Ovary (tissue), 9 donors: ENCODE data around the gene ACE. TPM values are rescaled to one million over a fixed set of nuclear protein-coding genes. Genes with fewer than 3 reads are reported as not detected.

Experiments
- DNase-seq, 5 donors: peaks; one replicate each; pipeline ENCODE4 v3.0.0-alpha.2; 2019 to 2020
- H3K27ac ChIP-seq, 2 donors: fragments of 200-600 bp; one replicate each; pipeline versions ENCODE4 v1.5.1 to v1.8.0; 2019 to 2022
- H3K27me3 ChIP-seq: fragments of 200-600 bp; one replicate; pipeline ENCODE4 v1.8.0; 2022
- H3K36me3 ChIP-seq: fragments of 200-600 bp; sonication (generic); one replicate; pipeline ENCODE4 v1.5.1; 2019
- H3K4me1 ChIP-seq: one replicate; pipeline ENCODE4 v1.8.1; 2013; ENCODE audit warnings: mild to moderate bottlenecking, moderate library complexity; ENCODE audit not compliant: insufficient read depth
- H3K4me3 ChIP-seq: fragments of 200-600 bp; sonication (generic); one replicate; pipeline ENCODE4 v1.5.1; 2017
- H3K9me3 ChIP-seq, 2 donors: fragments of 200-600 bp in 1 of 2; sonication (generic) in 1 of 2; one replicate each; pipeline versions ENCODE4 v1.5.1 to v1.8.1; 2013 to 2019; ENCODE audit warnings: mild to moderate bottlenecking in 1 of 2, moderate library complexity in 1 of 2
- CTCF ChIP-seq, 3 donors: fragments of 450-650 bp in 2 of 3; fragments of 200-600 bp in 1 of 3; IDR thresholded peaks; one replicate each; pipeline versions ENCODE4 v1.5.1 to v1.8.0; 2016 to 2022; ENCODE audit warnings: antibody characterized with exemption in 3 of 3, mild to moderate bottlenecking in 1 of 3
- EP300 ChIP-seq: sonication (generic); formaldehyde crosslinking; IDR thresholded peaks from one replicate; pipeline ENCODE4 v1.6.1; 2017; ENCODE audit warnings: antibody characterized with exemption
- POLR2A ChIP-seq: fragments of 450-650 bp; IDR thresholded peaks from one replicate; pipeline ENCODE4 v1.6.1; 2017; ENCODE audit warnings: antibody characterized with exemption, mild to moderate bottlenecking, moderate library complexity
- WGBS, 3 donors: extraction: QIAGEN DNeasy Blood & Tissue Kit in 1 of 3; methylation state at CpG; one replicate each; pipeline versions ENCODE4 v1.1.5 to v1.1.7; 2013 to 2017; 5-methylcytosine and 5-hydroxymethylcytosine counted together
- intact Hi-C, 4 donors: fragments of 100-400 bp; cut with DNase I; formaldehyde crosslinking; loops; one replicate each; pipeline versions ENCODE4 v1.11.0 to v1.15.1; 2022 to 2023
- polyA plus RNA-seq, 2 donors: library from polyadenylated mRNA; stranded (reverse); fragments of 200-250 nt in 1 of 2; fragments of 350-450 nt in 1 of 2; fragmentation: Illumina TruSeq in 1 of 2; extraction: RNeasy Lipid Tissue Mini Kit (QIAGEN cat#74804) in 1 of 2; gene quantifications; one replicate each; pipeline ENCODE4 v1.2.3, GENCODE V29; 2013 to 2014
- total RNA-seq, 7 donors: library from RNA; depleted of rRNA in 2 of 7; stranded (reverse); fragments of >200 nt in 2 of 7; fragmentation: NEBNext Ultra II Directional in 3 of 7; extraction: Animal tissue kit (Norgen Biotek cat#: 25700) in 3 of 7; gene quantifications; one replicate each; pipeline versions ENCODE4 v1.1.0 to v1.2.4, GENCODE V29; 2016 to 2023
- donor health status: DM: no; HTN: no; CAD: no; lungs with moderate emphysema.
- donor health status: DM: no; HTN: no; CAD: no.
- donor health status: Bipolar disorder and iron deficiency.
- donor health status: DM: yes; HTN: yes; CAD: no.
- donor health status: DM: no; HTN: no; CAD: no.
- donor health status: DM: yes; HTN: yes; CAD: no.

Gene ACE
- total and polyA plus RNA-seq, 9 donors, result 2.9 to 8.1 (median 5.1) TPM

DNA sequence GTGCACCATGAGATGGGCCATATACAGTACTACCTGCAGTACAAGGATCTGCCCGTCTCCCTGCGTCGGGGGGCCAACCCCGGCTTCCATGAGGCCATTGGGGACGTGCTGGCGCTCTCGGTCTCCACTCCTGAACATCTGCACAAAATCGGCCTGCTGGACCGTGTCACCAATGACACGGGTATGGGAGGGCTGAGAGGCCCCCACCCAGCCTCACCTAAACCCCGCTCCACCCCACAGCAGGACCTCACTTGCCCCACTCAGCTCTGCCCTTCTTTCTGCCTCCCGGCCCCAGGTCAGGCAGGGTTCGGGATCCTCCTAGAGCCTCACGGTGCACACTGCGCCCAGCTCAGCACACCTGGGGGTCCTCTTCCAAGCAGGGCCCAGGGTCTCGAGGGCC is 5.6 kb downstream of the ACE start:
- Histone ChIP-seq H3K4me3 (no peak overlapping the region), H3K9me3 (no peaks in the 10 kb centered on the region), H3K27me3 (no peaks in the 10 kb centered on the region), H3K27ac (no peak overlapping the region), H3K36me3 (no peaks in the 10 kb centered on the region), H3K4me1 (peaks cover 5% of the 10 kb centered on the region)
- intact Hi-C loops, result no loop called here
- TF ChIP-seq CTCF (IDR thresholded peaks at IDR 0.05) (no peak), POLR2A (no peak), EP300 (no peak)
- 87 to 92% (median 89%) methylated on average over 16 of the region's 16 CpGs for WGBS, 3 donors
- DNase-seq, result no peak

DNA sequence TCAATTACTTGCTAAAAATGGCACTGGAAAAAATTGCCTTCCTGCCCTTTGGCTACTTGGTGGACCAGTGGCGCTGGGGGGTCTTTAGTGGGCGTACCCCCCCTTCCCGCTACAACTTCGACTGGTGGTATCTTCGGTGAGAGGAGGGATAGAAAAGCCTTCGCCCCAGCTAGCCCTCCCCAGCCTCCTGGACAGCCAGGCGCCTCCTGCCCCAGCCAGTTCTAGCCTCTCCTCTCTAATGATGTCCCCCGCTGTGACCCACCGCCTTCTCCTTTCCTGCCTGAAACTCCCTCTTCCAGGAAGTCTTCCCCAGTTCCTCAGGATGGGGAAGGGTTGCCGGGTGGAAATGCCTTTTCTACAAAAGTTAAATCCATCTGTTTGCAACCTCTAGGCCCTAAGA is 6.2 kb downstream of the ACE start:
- no peak for DNase-seq
- 85 to 88% (median 86%) methylated on average over 10 of the region's 10 CpGs for WGBS, 3 donors
- no peak overlapping the region for H3K27ac ChIP-seq
- no peaks in the 10 kb centered on the region for H3K4me1 ChIP-seq
- H3K27me3 ChIP-seq, result no peaks in the 10 kb centered on the region
- no peaks in the 10 kb centered on the region for H3K36me3 ChIP-seq
- H3K9me3 ChIP-seq, result no peaks in the 10 kb centered on the region
- no peak for TF ChIP-seq EP300
- no peak for TF ChIP-seq POLR2A
- no peak for TF ChIP-seq CTCF (IDR thresholded peaks at IDR 0.05)
- intact Hi-C loops, result no loop called here
- H3K4me3 ChIP-seq, result no peak overlapping the region

DNA sequence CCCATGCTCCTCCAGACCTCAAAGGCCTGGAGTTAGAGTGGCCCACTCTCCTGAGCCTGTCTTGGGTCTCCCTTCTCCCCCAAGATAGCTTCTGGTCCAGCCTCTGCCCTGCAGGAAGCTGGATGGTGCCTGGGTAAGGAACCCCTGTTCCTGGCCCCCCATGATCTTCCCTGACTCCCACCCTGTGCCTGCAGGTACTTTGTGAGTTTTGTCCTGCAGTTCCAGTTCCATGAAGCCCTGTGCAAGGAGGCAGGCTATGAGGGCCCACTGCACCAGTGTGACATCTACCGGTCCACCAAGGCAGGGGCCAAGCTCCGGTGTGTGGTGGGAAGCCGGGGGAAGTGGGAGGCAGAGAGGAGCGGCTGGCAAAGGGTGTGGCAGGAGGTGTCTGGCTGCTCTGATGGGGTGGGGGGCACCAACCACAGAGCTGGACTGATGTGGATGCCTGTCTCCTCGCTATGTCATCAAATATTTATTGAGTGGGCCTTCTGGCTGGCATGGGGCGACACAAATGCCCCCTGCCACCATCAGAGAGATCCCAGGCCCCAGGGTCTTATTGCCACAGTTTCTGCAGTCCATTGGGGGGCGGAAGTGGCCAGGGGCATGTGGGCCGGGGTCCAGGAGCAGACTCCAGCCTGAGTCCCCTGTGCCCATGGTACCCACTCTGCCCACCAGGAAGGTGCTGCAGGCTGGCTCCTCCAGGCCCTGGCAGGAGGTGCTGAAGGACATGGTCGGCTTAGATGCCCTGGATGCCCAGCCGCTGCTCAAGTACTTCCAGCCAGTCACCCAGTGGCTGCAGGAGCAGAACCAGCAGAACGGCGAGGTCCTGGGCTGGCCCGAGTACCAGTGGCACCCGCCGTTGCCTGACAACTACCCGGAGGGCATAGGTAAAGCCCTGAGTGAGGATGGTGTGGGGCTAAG is 7.1 kb downstream of the ACE start:
- intact Hi-C loops, result no loop called here
- no peak overlapping the region for H3K4me3 ChIP-seq
- DNase-seq, result no peak

GRCh38 chr17:63486317-63487013 is 9.6 kb downstream of the ACE start:
- no peak for DNase-seq
- WGBS, 3 donors, result 64 to 77% (median 75%) methylated on average over 12 of the region's 12 CpGs
- intact Hi-C loops, result no loop called here

More for the DNA sequence above, 7.1 kb downstream of the ACE start:
- 94 to 95% (median 94%) methylated on average over 10 to 16 of the region's 16 CpGs for WGBS, 3 donors
- Histone ChIP-seq H3K36me3 (no peaks in the 10 kb centered on the region), H3K9me3 (no peaks in the 10 kb centered on the region), H3K27ac (no peak overlapping the region), H3K27me3 (no peaks in the 10 kb centered on the region), H3K4me1 (no peaks in the 10 kb centered on the region)
- TF ChIP-seq CTCF (IDR thresholded peaks at IDR 0.05) (no peak), POLR2A (no peak), EP300 (no peak)

More at GRCh38 chr17:63486317-63487013, 9.6 kb downstream of the ACE start:
- TF ChIP-seq CTCF (IDR thresholded peaks at IDR 0.05) (no peak), EP300 (no peak), POLR2A (no peak)
- Histone ChIP-seq H3K4me1 (no peaks in the 10 kb centered on the region), H3K4me3 (no peak overlapping the region), H3K9me3 (no peaks in the 10 kb centered on the region), H3K27me3 (no peaks in the 10 kb centered on the region), H3K36me3 (no peaks in the 10 kb centered on the region), H3K27ac (no peak overlapping the region)
